SU-DHL-6 (cell line): ENCODE results near the gene ATXN7.

Experiments used
- H2AFZ ChIP-seq: fragments of 200-600 bp; sonication (generic); 2 replicates; pipeline ENCODE4 v1.6.1; 2014; ENCODE audit warnings: low read depth, mild to moderate bottlenecking, moderate library complexity, mixed read lengths, antibody characterized with exemption, low read length; ENCODE audit not compliant: severe bottlenecking
- H3F3A ChIP-seq: fragments of 200-600 bp; shearing (Covaris generic); 2 replicates; pipeline ENCODE4 v1.6.0; 2016; ENCODE audit warnings: antibody characterized with exemption, mild to moderate bottlenecking; ENCODE audit not compliant: insufficient read depth
- H3K27ac ChIP-seq: fragments of 200-600 bp; sonication (generic); 2 replicates; pipeline ENCODE4 v1.5.1; 2016; ENCODE audit warnings: low read depth, mild to moderate bottlenecking, low read length, moderate library complexity, mixed read lengths
- H3K27me3 ChIP-seq: fragments of 200-600 bp; sonication (generic), shearing (Covaris generic); 2 replicates; pipeline ENCODE4 v1.6.0; 2014; ENCODE audit warnings: mild to moderate bottlenecking, low read length
- H3K36me3 ChIP-seq: fragments of 200-600 bp; sonication (generic); 2 replicates; pipeline ENCODE4 v1.6.1; 2014; ENCODE audit warnings: mild to moderate bottlenecking, low read length, mixed read lengths
- H3K4me2 ChIP-seq: fragments of 300-600, 200-600 bp; shearing (Covaris generic), sonication (generic); 2 replicates; pipeline ENCODE4 v1.6.0; 2014; ENCODE audit warnings: low read length, low read depth, mild to moderate bottlenecking; ENCODE audit not compliant: poor library complexity, severe bottlenecking
- H3K4me3 ChIP-seq: fragments of 200-600 bp; sonication (generic); 2 replicates; pipeline ENCODE4 v1.5.1; 2014; ENCODE audit warnings: antibody characterized with exemption, low read length, mild to moderate bottlenecking, mixed read lengths; ENCODE audit not compliant: insufficient read depth, poor library complexity, severe bottlenecking
- H3K79me2 ChIP-seq: fragments of 200-600 bp; sonication (generic); 2 replicates; pipeline ENCODE4 v1.6.1; 2014; ENCODE audit warnings: mild to moderate bottlenecking, low read length, moderate library complexity; ENCODE audit not compliant: insufficient read depth
- H3K9ac ChIP-seq: fragments of 200-600 bp; sonication (generic); 2 replicates; pipeline ENCODE4 v1.7.0; 2014; ENCODE audit warnings: mild to moderate bottlenecking, low read length
- H3K9me2 ChIP-seq: fragments of 200-600 bp; sonication (generic); replicated peaks from 2 replicates; pipeline ENCODE4 v1.6.1; 2014; ENCODE audit warnings: low read length; ENCODE audit not compliant: insufficient read depth
- H3K9me3 ChIP-seq: fragments of 200-600 bp; sonication (generic); 2 replicates; pipeline ENCODE4 v1.6.1; 2014; ENCODE audit warnings: low read length, mixed read lengths; ENCODE audit not compliant: insufficient read depth
- H4K20me1 ChIP-seq: fragments of 200-600 bp; sonication (generic); 2 replicates; pipeline ENCODE4 v1.6.1; 2014; ENCODE audit warnings: low read depth, mild to moderate bottlenecking, antibody characterized with exemption, low read length, moderate library complexity, mixed read lengths
- EZH2phosphoT487 ChIP-seq: fragments of 200-600 bp; sonication (generic), shearing (Covaris generic); conservative IDR thresholded peaks from 2 replicates; pipeline ENCODE4 v1.6.1; 2018; ENCODE audit warnings: mild to moderate bottlenecking, antibody characterized with exemption, low read length, moderate library complexity, mixed read lengths
- TF ChIP-seq, protein P1 (sequence below): fragments of 200-600 bp; sonication (generic); IDR thresholded peaks from one replicate; pipeline ENCODE4 v1.5.1; 2017; ENCODE audit warnings: antibody characterized with exemption, mild to moderate bottlenecking, low read length, moderate library complexity; ENCODE audit not compliant: insufficient read depth, poor library complexity, severe bottlenecking

Gene ATXN7

DNA sequence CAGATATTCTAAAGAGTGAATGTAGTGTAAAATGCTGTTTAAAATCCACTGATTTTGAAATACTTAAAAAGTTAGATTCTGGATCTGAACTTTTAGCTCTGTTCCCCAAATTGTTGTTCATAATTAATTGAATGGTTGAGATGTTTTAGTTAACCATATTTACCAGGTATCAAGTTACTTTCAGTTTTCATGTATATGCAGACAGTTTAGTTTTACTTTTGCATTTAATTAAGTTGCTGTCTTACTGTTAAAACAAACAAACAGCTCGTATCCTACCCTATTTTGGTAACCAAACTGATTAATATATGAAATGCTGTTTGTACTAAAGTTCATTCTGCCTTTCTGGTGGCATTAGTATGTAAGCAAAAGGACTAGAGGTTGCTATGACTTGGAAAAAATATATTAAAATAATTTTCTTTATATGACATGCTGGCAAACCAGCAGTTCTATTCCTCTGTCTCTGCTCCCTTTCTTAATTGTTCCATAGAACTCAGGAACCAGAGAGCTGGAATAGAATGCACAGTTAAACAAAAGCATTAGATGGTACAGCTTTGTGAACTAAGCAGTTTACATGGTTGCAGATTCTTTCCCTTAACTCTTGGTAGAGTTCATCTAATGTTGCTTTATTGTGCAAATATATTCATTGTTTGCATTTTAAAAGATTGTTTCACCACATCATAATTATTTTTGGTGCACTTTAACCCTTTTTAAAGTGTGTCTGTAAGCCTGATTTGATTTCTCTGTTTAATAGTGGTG lies 88.0 kb downstream of the ATXN7 start:
- H3K9me2 ChIP-seq, result no peaks in the 10 kb centered on the region
- peaks cover 5% of the 10 kb centered on the region; the same call in 1 of the 2 replicates for H3F3A ChIP-seq
- peaks cover 3% of the 10 kb centered on the region; the same call in 1 of the 2 replicates for H4K20me1 ChIP-seq
- no peak overlapping the region for H3K4me2 ChIP-seq
- H3K27ac ChIP-seq, result no peak overlapping the region
- no peak overlapping the region for H3K9ac ChIP-seq
- no peak overlapping the region for H2AFZ ChIP-seq
- no peaks in the 10 kb centered on the region for H3K36me3 ChIP-seq
- peaks cover 33% of the 10 kb centered on the region for H3K79me2 ChIP-seq
- H3K9me3 ChIP-seq, result no peaks in the 10 kb centered on the region
- H3K4me3 ChIP-seq, result no peak overlapping the region
- H3K27me3 ChIP-seq, result no peaks in the 10 kb centered on the region
- TF ChIP-seq EZH2phosphoT487, result no peak
- TF ChIP-seq, protein P1, sequence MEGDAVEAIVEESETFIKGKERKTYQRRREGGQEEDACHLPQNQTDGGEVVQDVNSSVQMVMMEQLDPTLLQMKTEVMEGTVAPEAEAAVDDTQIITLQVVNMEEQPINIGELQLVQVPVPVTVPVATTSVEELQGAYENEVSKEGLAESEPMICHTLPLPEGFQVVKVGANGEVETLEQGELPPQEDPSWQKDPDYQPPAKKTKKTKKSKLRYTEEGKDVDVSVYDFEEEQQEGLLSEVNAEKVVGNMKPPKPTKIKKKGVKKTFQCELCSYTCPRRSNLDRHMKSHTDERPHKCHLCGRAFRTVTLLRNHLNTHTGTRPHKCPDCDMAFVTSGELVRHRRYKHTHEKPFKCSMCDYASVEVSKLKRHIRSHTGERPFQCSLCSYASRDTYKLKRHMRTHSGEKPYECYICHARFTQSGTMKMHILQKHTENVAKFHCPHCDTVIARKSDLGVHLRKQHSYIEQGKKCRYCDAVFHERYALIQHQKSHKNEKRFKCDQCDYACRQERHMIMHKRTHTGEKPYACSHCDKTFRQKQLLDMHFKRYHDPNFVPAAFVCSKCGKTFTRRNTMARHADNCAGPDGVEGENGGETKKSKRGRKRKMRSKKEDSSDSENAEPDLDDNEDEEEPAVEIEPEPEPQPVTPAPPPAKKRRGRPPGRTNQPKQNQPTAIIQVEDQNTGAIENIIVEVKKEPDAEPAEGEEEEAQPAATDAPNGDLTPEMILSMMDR, result no peak

DNA sequence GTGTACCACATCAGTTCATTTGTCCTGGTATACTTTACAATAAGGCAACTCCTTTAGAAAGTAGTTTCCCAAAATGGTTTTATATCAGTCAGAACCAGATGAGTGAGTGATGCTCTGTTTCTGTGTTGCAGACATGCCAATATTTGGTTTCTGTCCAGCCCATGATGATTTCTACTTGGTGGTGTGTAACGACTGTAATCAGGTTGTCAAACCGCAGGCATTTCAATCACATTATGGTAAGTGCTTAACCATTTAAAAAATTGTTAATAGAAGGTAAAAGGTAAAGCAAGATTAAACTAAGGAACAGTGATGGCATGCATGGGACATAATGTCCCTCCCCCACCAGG lies 88.6 kb downstream of the ATXN7 start:
- Histone ChIP-seq H3K4me2 (no peak overlapping the region), H3K9ac (no peak overlapping the region), H3K79me2 (peaks cover 37% of the 10 kb centered on the region), H3F3A (peaks cover 5% of the 10 kb centered on the region; the same call in 1 of the 2 replicates), H3K9me2 (no peaks in the 10 kb centered on the region), H3K27me3 (no peaks in the 10 kb centered on the region), H3K9me3 (no peaks in the 10 kb centered on the region), H2AFZ (no peak overlapping the region), H3K27ac (no peak overlapping the region), H3K36me3 (no peaks in the 10 kb centered on the region), H3K4me3 (no peak overlapping the region), H4K20me1 (peaks cover 3% of the 10 kb centered on the region; the same call in 1 of the 2 replicates)
- TF ChIP-seq EZH2phosphoT487, result no peak
- TF ChIP-seq, protein P1, result no peak

DNA sequence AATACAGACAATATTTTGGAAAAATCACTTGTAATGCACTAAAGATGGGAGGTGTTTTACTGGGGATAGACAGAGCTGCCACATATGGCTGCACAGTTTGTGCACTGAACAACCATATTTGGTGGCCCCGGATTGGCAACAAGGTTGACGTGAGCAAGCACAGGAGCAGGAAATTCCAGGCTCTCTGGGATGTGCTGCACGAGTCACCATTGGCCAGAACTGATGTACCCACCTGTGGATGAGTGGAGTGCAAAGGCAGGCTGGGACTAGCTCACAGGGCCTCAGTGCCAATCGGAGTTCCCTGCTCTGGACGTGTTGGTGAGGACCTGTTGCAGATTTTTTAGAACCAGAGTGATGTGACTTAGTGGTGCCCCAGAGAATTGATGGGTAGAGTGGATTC lies 90.5 kb downstream of the ATXN7 start:
- Histone ChIP-seq H3K4me2 (no peak overlapping the region), H3K79me2 (peaks cover 38% of the 10 kb centered on the region), H3K9me2 (no peaks in the 10 kb centered on the region), H3K9me3 (no peaks in the 10 kb centered on the region), H3F3A (0 out of 2 replicates have a peak, but pooled peaks cover 12% of the 10 kb centered on the region), H3K27ac (no peak overlapping the region), H3K36me3 (no peaks in the 10 kb centered on the region), H4K20me1 (peaks cover 2% of the 10 kb centered on the region; the same call in 1 of the 2 replicates), H3K9ac (no peak overlapping the region), H2AFZ (no peak overlapping the region), H3K4me3 (no peak overlapping the region), H3K27me3 (no peaks in the 10 kb centered on the region)
- no peak for TF ChIP-seq EZH2phosphoT487
- TF ChIP-seq, protein P1, result no peak
